Central memory CD8-positive, alpha-beta T cell (primary cell): ENCODE measurements around the gene RDX.

ENCODE experiments used
- ATAC-seq: fragments of 150-1000 bp; cut with Tn5 transposase; replicated peaks from 2 replicates; pipeline ENCODE4 v1.10.0; 2022; ENCODE audit warnings: mild to moderate bottlenecking, moderate FRiP score, moderate number of reproducible peaks; ENCODE audit not compliant: poor library complexity, severe bottlenecking; ENCODE audit errors: extremely low read depth
- DNase-seq, 2 donors: peaks; one replicate each; pipeline ENCODE4 v3.0.0; 2021; ENCODE audit warnings: low spot score in 2 of 2
- H3K27ac Mint-ChIP-seq: one replicate; pipeline ENCODE4 v1.8.0; 2022; ENCODE audit warnings: low read depth, mild to moderate bottlenecking, moderate library complexity, mixed read lengths
- H3K27me3 Mint-ChIP-seq: one replicate; pipeline ENCODE4 v1.8.0; 2022; ENCODE audit warnings: mixed read lengths
- H3K36me3 Mint-ChIP-seq: one replicate; pipeline ENCODE4 v1.8.0; 2022; ENCODE audit warnings: mild to moderate bottlenecking, moderate library complexity, mixed read lengths; ENCODE audit not compliant: insufficient read depth
- H3K4me1 Mint-ChIP-seq: one replicate; pipeline ENCODE4 v1.8.0; 2022; ENCODE audit warnings: mixed read lengths
- H3K4me3 Mint-ChIP-seq: one replicate; pipeline ENCODE4 v1.8.0; 2022; ENCODE audit warnings: mild to moderate bottlenecking, moderate library complexity, mixed read lengths
- H3K9me3 Mint-ChIP-seq: one replicate; pipeline ENCODE4 v1.8.0; 2022; ENCODE audit warnings: mixed read lengths

The RDX gene

DNA sequence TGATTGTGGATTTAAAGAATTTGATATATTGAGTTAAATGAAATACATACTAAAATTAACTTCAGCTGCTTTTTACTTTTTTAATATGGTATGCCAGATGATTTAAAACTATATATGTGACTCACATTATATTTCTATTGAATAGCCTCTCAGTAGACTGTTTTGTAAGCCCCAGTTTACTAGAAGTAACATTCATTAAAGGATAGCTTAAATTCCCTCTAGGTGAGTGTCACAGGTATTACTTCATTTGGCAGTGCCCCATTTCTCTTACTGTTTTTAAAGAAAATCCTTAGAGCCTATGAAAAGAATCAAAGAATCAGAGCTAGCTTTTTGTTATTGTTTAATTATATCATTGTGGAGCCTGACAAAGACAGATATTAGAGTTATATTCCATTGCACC lies 154.6 kb downstream of the RDX start:
- DNase-seq (no peak), ATAC-seq (no peak)
- H3K4me3 Mint-ChIP-seq: no peak overlapping the region
- no peaks in the 10 kb centered on the region for H3K9me3 Mint-ChIP-seq
- H3K36me3 Mint-ChIP-seq: no peaks in the 10 kb centered on the region
- no peaks in the 10 kb centered on the region for H3K4me1 Mint-ChIP-seq
- no peak overlapping the region for H3K27ac Mint-ChIP-seq
- peaks cover 33% of the 10 kb centered on the region for H3K27me3 Mint-ChIP-seq

DNA sequence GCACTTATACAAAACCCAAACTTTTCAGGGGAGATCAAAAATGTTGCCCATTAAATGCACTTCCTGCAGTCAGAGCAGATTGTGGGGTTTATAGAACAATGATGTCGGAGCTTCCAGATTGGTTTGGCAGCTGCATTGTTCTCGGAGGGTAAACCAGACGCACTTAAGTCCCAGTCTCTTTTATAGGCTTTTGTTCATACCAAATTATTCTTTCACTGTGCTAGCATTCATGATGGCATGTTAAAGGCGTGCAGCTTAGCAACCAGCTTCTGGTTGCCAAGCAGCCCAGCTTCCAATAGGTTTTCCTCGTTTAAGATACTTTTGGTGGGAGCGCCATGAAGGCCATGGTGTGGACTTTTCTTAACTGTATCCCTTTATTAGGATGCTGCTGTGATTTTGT lies 162.3 kb downstream of the RDX start:
- H3K9me3 Mint-ChIP-seq: no peaks in the 10 kb centered on the region
- no peaks in the 10 kb centered on the region for H3K36me3 Mint-ChIP-seq
- no peak overlapping the region for H3K27ac Mint-ChIP-seq
- ATAC-seq (no peak), DNase-seq (no peak)
- H3K4me3 Mint-ChIP-seq: no peak overlapping the region
- peaks cover 22% of the 10 kb centered on the region for H3K27me3 Mint-ChIP-seq
- no peaks in the 10 kb centered on the region for H3K4me1 Mint-ChIP-seq

DNA sequence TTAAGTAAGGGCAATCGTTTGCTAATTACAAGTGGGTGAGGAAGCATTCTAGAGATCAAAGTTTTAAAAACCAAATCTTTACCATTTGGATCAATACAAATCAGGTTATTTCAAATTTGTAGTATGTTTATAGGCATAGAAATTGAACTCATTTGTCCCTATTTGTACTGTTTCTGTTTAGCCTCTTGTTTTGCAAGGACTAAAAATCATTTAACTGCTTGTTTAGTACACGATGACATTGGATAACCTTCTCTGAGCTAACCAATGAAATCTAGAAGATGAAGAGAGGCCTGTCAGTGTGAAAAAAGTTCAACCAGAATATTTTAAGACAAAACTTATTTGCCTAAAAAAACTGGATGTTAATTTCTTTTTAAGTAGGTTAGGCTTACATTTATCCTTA lies 163.3 kb downstream of the RDX start:
- Mint-ChIP-seq H3K36me3 (no peaks in the 10 kb centered on the region), H3K27me3 (peaks cover 22% of the 10 kb centered on the region), H3K27ac (no peak overlapping the region), H3K4me1 (no peaks in the 10 kb centered on the region), H3K9me3 (no peaks in the 10 kb centered on the region), H3K4me3 (no peak overlapping the region)
- ATAC-seq (no peak), DNase-seq (no peak)

DNA sequence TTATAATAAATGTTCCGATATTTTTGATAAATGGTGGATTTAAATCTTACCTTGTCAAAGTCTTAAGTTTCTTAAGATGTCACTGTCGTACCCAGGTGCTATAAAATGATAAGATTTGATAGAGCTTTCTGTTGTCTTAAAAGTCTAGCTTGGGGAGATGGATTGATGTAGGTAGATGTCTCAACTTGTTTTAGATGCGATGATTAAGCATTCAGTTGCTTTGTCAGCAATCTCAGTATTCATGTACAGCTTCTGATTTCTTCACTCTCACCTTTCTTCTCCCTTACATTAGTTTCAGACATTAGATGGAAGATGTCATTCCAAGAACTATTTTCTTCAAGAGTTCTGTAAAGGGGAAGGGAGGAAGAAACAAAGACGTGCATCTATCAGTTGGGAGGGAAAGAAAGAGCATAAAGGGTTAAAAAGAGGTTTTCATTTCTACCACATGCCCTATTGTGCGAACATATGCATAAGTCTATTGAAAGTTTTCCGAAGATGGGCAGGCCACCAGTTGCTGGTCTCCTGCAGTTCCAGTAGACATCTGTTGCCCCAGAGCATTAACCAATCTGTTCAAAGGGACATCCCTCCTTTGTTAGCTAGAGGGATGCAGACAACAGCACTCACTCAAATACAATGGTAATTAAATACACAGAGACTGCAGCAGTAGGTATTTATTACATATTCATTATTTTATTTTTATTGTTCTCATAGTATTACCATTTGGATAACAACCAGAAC lies 164.9 kb downstream of the RDX start:
- Mint-ChIP-seq H3K27ac (no peak overlapping the region), H3K27me3 (peaks cover 22% of the 10 kb centered on the region), H3K36me3 (no peaks in the 10 kb centered on the region), H3K4me1 (no peaks in the 10 kb centered on the region), H3K9me3 (no peaks in the 10 kb centered on the region), H3K4me3 (no peak overlapping the region)
- no peak for DNase-seq
- no peak for ATAC-seq

DNA sequence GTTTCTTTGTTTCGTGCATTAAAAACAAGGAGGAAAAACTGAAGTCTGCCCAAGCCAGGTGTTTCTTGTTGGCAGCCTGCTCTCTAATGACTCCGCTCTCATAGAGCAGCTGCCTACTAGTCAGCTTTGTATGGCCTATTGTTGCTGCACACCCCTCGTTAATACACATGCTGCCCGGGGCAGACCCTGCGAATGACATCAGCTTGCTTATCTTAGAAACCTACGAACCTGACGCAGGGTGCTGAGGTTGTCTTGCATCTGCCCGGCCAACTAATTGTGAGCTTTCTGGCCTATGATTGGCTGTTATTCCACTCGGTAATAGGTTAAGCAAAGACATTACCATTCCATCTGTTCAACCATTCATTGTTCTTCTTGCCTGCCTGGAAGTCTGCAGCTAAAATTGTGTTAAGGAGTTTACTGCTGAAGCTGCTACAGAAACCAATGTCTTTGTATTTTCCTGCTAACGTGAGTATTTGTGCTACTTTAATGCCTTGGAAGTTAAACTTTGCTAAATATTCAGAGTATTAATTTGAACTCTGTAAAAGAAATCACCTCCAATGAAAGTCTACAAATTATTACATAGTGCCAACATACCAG lies 165.7 kb downstream of the RDX start:
- Mint-ChIP-seq H3K27ac (no peak overlapping the region), H3K4me3 (no peak overlapping the region), H3K9me3 (no peaks in the 10 kb centered on the region), H3K27me3 (peaks cover 25% of the 10 kb centered on the region), H3K4me1 (no peaks in the 10 kb centered on the region), H3K36me3 (no peaks in the 10 kb centered on the region)
- DNase-seq: no peak
- ATAC-seq: no peak

DNA sequence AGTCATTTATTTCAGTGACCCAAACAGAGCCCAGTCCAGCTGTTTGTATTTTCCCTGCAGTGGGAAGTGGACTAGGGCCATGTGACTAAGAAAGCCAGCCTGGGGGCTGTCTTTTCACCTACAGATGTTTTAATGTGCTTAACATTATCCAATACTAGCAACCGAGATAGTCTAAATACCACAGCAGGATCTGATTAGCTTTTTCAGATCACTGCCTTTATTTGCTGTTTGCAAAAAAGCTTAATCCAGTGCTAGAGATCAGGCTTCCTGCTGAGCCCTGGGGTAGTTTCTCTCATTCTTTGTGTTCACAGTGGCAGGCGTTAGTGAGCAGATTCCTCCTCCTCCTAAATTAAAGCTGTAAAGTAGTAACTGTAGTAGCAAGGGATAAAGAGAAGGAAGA lies 168.3 kb downstream of the RDX start:
- no peaks in the 10 kb centered on the region for H3K9me3 Mint-ChIP-seq
- ATAC-seq (no peak), DNase-seq (no peak)
- no peaks in the 10 kb centered on the region for H3K36me3 Mint-ChIP-seq
- H3K27me3 Mint-ChIP-seq: peaks cover 49% of the 10 kb centered on the region
- H3K4me3 Mint-ChIP-seq: no peak overlapping the region
- no peaks in the 10 kb centered on the region for H3K4me1 Mint-ChIP-seq
- no peak overlapping the region for H3K27ac Mint-ChIP-seq

DNA sequence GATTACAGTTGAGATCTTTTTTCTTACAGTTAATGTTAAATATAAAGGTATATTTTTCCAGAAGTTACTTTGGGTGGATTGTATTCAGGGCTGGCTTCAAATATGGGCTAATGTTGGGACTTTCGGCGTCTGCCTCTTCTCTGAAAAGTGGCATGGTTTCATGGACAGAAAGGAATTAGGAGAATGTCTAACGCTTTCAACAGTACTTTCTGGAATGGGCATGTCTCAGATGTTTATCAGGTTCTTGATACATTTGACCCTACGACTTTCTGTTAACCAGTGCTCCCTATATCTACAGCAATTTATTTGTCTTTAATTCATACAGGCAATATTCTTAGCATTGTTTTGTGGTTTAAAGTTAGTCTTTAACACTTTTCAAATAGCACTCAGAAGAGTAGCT lies 169.5 kb downstream of the RDX start:
- H3K4me1 Mint-ChIP-seq: no peaks in the 10 kb centered on the region

DNA sequence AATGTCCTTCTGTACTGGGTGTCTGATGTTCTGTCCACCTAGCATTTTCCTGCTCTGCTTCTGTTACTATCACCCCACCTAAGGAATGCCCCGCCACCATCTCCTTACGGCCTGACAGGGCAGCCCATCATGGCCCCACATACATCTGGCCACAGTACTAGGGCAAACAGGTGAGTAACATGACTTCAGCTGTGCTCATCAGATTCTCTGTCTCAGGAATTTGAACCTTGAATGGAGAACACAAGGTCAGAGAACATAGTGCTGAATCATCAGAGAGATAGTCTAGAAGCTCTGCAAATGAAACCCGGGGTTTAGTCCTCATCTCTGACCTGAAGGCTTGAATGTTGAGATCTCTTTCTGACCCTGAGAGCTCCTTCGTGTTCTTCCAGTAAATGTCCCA lies 170.8 kb downstream of the RDX start:
- Mint-ChIP-seq H3K4me3 (no peak overlapping the region), H3K27me3 (peaks cover 40% of the 10 kb centered on the region), H3K36me3 (no peaks in the 10 kb centered on the region), H3K27ac (no peak overlapping the region), H3K9me3 (no peaks in the 10 kb centered on the region), H3K4me1 (no peaks in the 10 kb centered on the region)
- ATAC-seq (no peak), DNase-seq (no peak)

More for the DNA sequence above, 169.5 kb downstream of the RDX start:
- ATAC-seq (no peak), DNase-seq (no peak)
- Mint-ChIP-seq H3K4me3 (no peak overlapping the region), H3K27ac (no peak overlapping the region), H3K36me3 (no peaks in the 10 kb centered on the region), H3K27me3 (peaks cover 48% of the 10 kb centered on the region), H3K9me3 (no peaks in the 10 kb centered on the region)
